Small intestine (tissue), 7 donors: ENCODE results near the gene BEST1. TPM values are rescaled to one million over a fixed set of nuclear protein-coding genes. Genes with fewer than 3 reads are reported as not detected.
A peak's percentile ranks its signal among the peaks of the same experiment; 100 is the strongest.

Source experiments
- DNase-seq, 2 donors: peaks; one replicate each; pipeline versions ENCODE4 v3.0.0 to v3.0.0-alpha.2; 2013
- FAIRE-seq: peaks from 2 replicates; lab custom pipeline; 2012; peaks lifted over from hg19 to GRCh38; lab: Jason Lieb, UNC
- H3K27ac ChIP-seq, 3 donors: one replicate each; pipeline ENCODE4 v1.5.1; 2013; ENCODE audit warnings: low read length in 2 of 3, mild to moderate bottlenecking in 2 of 3, control low read depth in 1 of 3, inconsistent platforms in 1 of 3, low read depth in 1 of 3, moderate library complexity in 1 of 3
- H3K27me3 ChIP-seq, 3 donors: one replicate each; pipeline ENCODE4 v1.6.1; 2013; ENCODE audit warnings: low read length in 3 of 3, inconsistent platforms in 1 of 3; ENCODE audit not compliant: control insufficient read depth in 3 of 3, insufficient read depth in 3 of 3
- H3K36me3 ChIP-seq, 3 donors: one replicate each; pipeline ENCODE4 v1.6.1; 2013; ENCODE audit warnings: low read length in 3 of 3, inconsistent platforms in 1 of 3, low read depth in 1 of 3, mild to moderate bottlenecking in 1 of 3, moderate library complexity in 1 of 3; ENCODE audit not compliant: control insufficient read depth in 3 of 3, insufficient read depth in 2 of 3
- H3K4me1 ChIP-seq, 3 donors: one replicate each; pipeline ENCODE4 v1.6.1; 2013; ENCODE audit warnings: low read length in 2 of 3, inconsistent platforms in 1 of 3, low read depth in 1 of 3, mild to moderate bottlenecking in 1 of 3, moderate library complexity in 1 of 3; ENCODE audit not compliant: control insufficient read depth in 3 of 3, insufficient read depth in 2 of 3
- H3K4me3 ChIP-seq, 3 donors: one replicate each; pipeline ENCODE4 v1.5.1; 2013; ENCODE audit warnings: low read length in 3 of 3, control low read depth in 1 of 3, inconsistent platforms in 1 of 3, low read depth in 1 of 3, mild to moderate bottlenecking in 1 of 3, moderate library complexity in 1 of 3
- H3K9me3 ChIP-seq, 2 donors: one replicate each; pipeline ENCODE4 v1.6.1; 2013; ENCODE audit warnings: low read depth in 1 of 2, low read length in 1 of 2; ENCODE audit not compliant: control insufficient read depth in 2 of 2, insufficient read depth in 1 of 2
- WGBS, 3 donors: extraction: QIAGEN DNeasy Blood & Tissue Kit; methylation state at CpG; one replicate each; pipeline ENCODE4 v1.1.7; 2013; 5-methylcytosine and 5-hydroxymethylcytosine counted together
- polyA plus RNA-seq, 4 donors: library from polyadenylated mRNA; stranded (reverse) in 3 of 4; unstranded in 1 of 4; fragments of 200-250 nt in 3 of 4; fragments of 120-200 nt in 1 of 4; gene quantifications; one replicate each; pipeline versions ENCODE4 v1.2.1 to v1.2.3, GENCODE V29; 2013
- donor health status: healthy with polysubstance abuse.
- donor health status: control.
- donor health status: control.
- donor health status: Bipolar disorder and iron deficiency.
- donor health status: healthy.

Gene BEST1
- polyA plus RNA-seq, 4 donors, result 2.7 to 4.7 (median 3.9) TPM

DNA sequence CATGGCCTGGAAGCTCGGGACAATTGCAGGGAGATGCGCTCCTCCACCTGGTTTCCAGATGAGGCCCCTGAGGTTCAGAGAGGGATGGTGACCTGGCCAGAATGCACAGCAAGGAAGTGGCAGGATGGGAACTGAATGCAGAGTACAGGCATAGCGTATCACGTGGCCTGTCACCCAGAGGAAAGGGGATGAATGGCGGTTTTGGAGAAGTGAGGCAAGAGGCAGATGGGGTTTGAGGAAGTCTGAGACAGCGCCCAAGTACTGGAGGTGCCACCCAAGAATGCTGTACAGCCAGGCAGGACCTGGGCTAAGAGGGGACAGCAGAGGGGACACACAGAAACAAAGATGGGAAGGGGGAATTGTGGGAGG is 37.6 kb upstream of the BEST1 start:
- no peak for FAIRE-seq

DNA sequence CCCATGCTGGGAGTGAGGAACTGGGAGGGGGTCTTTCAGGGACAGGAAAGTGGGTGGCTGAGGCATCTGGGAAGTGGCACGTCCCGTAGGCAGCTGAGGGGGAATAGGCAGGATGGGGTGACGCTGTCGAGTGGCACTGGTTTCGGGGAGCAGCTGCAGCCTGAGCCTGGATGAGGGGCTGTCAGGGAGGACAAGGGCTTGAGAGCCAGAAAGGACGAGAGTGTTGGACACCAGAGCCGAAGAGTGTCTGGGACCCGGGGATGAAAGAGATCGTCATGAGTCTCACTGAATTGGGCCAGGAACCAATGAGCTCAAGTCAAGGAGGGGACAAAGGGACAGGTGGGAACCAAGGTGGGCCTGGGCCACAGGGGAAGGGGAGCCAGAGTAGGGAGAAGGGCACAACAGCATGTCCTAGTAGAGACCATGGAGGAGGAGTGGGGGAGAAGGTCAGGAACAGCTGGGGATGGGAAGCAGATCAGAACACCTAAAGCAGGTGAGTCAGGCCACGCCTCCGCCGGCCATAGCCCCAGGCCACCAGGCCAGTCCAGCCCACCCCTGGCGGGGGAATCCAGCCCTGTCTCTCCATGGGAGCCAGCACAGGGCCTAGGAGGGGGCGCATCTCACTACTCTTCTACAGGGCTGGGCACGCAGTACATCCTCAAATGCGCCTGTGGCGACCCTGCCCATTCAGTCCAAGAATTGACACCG is 37.0 kb upstream of the BEST1 start:
- Histone ChIP-seq H3K4me1 (peaks cover 0 to 19% (median 0%) of the 10 kb centered on the region in 3 donors), H3K27ac (no peak overlapping the region), H3K9me3 (no peaks in the 10 kb centered on the region), H3K4me3 (no peak overlapping the region), H3K36me3 (peaks cover 0 to 19% (median 0%) of the 10 kb centered on the region in 3 donors), H3K27me3 (peaks cover 0 to 14% (median 0%) of the 10 kb centered on the region in 3 donors)
- FAIRE-seq (no peak), DNase-seq (no peak)
- 79 to 85% (median 84%) methylated on average over 16 to 18 of the region's 18 CpGs for WGBS, 3 donors

More for the DNA sequence above, 37.6 kb upstream of the BEST1 start:
- Histone ChIP-seq H3K4me3 (no peak overlapping the region), H3K4me1 (peaks cover 0 to 13% (median 0%) of the 10 kb centered on the region in 3 donors), H3K27me3 (peaks cover 0 to 9% (median 0%) of the 10 kb centered on the region in 3 donors), H3K36me3 (peaks cover 0 to 25% (median 0%) of the 10 kb centered on the region in 3 donors), H3K27ac (no peak overlapping the region), H3K9me3 (no peaks in the 10 kb centered on the region)
- 76 to 79% (median 76%) methylated on average over 6 of the region's 6 CpGs for WGBS, 3 donors
- no peak for DNase-seq

DNA sequence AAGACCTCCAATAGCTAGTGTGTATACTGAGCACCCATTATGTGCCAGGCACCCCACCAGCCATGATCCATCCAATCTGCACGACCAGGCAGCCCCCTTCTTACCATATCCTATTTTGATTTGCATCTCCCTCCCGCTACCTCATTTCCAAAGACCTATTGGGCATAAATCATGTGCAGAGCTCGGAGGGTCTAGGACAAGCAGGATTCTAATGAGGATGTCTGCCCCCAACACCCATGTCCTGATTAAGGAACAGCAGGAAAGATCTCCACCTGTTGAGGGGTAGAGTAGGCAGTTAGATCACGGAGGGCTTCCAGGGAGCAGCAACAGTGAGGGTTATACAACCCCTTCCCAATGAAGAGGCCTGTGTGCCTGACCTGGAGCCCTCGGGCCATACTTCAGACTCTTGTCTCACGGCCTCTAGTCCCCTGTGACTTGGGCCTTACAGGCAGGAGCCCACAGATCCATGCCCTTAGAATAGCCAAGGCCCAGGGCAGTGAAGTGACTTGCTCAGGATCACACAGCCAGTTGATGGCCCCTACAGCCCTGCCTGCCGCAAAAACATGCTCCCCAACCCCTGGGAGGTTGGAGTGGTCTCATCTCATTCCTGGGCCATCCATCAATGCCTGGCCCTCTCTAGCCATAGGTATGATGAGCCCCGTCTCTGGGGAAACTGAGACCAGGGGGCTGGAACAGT is 36.3 kb upstream of the BEST1 start:
- H3K36me3 ChIP-seq, result peaks cover 0 to 16% (median 0%) of the 10 kb centered on the region in 3 donors

DNA sequence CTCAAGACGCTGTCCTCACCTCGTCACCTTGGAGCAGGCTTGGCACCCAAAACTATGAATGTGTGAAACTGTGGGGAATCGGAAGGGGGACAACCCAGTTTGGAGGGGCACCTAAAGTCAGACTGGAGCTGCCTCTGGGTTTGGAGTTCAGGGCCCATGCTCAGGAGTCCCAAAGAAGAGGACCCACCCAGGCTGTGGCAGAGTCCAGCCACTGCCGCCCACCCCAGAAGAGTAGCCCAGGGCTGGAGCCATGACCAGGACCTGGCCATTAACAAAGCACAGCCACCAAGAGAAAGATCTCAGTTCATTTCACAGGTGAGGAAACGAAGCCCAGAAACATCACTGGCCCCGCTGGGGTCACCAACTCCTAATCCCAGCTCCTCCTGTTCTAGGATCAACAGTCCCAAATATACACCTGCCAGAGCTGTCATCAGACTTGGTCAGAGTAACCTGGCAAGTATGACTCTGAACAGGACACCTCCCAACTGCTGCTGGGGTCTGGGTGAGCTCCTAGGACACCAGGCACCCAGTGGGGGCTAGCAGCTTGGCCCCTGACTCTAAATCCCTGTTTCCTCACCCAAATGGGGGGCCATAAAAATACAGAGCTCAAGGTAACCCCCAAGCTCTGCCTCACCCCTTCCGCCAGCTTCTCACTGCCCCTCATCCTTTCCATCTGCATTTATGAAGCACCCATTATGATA is 35.5 kb upstream of the BEST1 start:
- no peak for FAIRE-seq
- WGBS, 3 donors, result 79 to 84% (median 83%) methylated on average over 7 of the region's 7 CpGs
- DNase-seq, result no peak
- Histone ChIP-seq H3K36me3 (peaks cover 0 to 16% (median 0%) of the 10 kb centered on the region in 3 donors), H3K4me1 (peaks cover 0 to 21% (median 0%) of the 10 kb centered on the region in 3 donors), H3K27me3 (peaks cover 0 to 26% (median 0%) of the 10 kb centered on the region in 3 donors), H3K27ac (no peak overlapping the region), H3K4me3 (no peak overlapping the region), H3K9me3 (no peaks in the 10 kb centered on the region)

More for the DNA sequence above, 36.3 kb upstream of the BEST1 start:
- Histone ChIP-seq H3K27ac (no peak overlapping the region), H3K4me1 (peaks cover 0 to 20% (median 0%) of the 10 kb centered on the region in 3 donors), H3K9me3 (no peaks in the 10 kb centered on the region), H3K27me3 (peaks cover 0 to 20% (median 0%) of the 10 kb centered on the region in 3 donors), H3K4me3 (no peak overlapping the region)
- DNase-seq (no peak), FAIRE-seq (no peak)
- WGBS, 3 donors, result 78 to 81% (median 81%) methylated on average over 8 of the region's 8 CpGs

DNA sequence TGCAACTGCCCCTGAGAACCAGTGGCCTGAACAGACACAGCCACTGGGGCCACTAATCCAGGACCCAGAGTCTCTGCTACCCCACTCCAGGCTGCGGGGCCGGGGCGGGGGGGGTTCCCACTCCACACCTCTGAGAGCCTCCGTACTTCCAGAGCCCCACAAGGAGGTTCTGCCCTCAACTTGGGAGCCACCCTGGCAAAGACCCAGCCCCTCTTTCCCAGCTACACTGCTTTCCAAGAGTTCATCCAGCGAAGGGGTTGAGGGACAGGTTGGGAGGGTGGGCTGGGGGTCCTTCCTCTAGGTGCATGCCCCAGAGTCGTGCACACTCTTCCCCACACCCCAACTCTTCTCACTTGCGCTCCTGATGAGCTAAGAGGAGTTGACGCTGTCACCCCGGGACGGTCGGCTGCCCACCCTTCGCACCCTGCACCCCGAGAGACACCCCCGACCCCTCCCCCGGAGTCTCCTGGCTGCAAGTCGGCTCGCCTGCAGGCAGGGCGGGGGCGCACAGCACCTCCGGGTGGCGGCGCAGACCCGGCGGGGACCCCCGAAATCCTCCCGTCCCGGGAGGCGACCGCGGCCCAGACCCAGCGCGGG is 33.3 kb upstream of the BEST1 start:
- H3K27ac ChIP-seq, result no peak overlapping the region
- H3K27me3 ChIP-seq, result peaks cover 0 to 26% (median 0%) of the 10 kb centered on the region in 3 donors
- H3K4me3 ChIP-seq, result peak overlapping the region in 2 of 3 donors; percentile 53 to 54
- H3K9me3 ChIP-seq, result no peaks in the 10 kb centered on the region
- H3K4me1 ChIP-seq, result peaks cover 0 to 39% (median 0%) of the 10 kb centered on the region in 3 donors
- DNase-seq, result no peak
- WGBS, 3 donors, result 7 to 10% (median 7%) methylated on average over 23 to 32 of the region's 32 CpGs
- FAIRE-seq, result no peak
- H3K36me3 ChIP-seq, result peaks cover 0 to 8% (median 0%) of the 10 kb centered on the region in 3 donors

DNA sequence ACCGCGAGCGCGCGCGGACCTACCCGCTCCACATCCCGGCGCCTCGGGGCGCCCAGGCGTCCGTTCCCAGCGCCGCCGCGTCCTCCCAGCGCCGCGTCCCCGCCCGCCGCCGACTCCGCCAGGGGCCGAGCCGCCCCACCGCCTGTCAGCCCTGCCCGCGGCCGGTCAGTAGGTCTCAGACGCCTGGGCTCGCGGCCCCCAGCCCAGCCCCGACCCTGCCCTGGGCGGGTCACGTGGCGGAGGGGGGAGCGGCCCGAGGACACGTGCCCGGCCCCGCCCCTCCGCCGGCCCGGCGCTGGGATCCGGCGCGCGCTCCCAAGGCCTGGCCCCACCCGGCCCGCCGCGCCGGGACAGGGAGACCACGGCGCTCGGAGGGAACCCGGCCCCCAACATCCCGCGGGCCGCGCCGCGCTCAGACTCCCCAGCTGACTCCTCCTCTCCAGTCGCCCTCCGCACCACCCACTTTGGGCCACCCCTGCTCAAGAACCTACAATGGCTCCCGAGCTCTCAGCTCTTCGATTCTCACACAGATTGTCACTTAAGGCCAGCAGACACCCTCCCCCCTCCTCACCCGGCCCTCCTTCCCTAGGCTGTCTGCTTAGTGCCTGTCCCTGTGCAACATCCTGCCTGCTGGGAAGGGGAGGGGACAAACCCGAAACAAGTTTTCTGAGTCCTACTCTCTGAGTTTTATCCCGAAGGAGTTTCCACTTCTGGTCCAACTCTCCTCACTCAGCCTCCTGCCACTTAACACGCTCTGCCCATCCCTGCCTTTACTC is 32.6 kb upstream of the BEST1 start, which contains the start of gene RAB3IL1:
TSS of gene RAB3IL1 (minus strand) at position 233 of the 776 bp plus-strand sequence. CDS start at position 34, 199 bp downstream.
- Histone ChIP-seq H3K27me3 (peaks cover 0 to 26% (median 0%) of the 10 kb centered on the region in 3 donors), H3K36me3 (peaks cover 0 to 4% (median 0%) of the 10 kb centered on the region in 3 donors), H3K4me3 (peak within 1 kb of the TSS in 2 of 3 donors; percentile 53 to 55), H3K27ac (peak within 1 kb of the TSS in 2 of 3 donors; percentile 14 to 65), H3K4me1 (peaks cover 0 to 42% (median 0%) of the 10 kb centered on the region in 3 donors), H3K9me3 (no peaks in the 10 kb centered on the region)
- peak; percentile 29 to 82 for DNase-seq
- 2 to 8% (median 5%) methylated on average over 19 to 74 of the region's 74 CpGs for WGBS, 3 donors
- no peak for FAIRE-seq

DNA sequence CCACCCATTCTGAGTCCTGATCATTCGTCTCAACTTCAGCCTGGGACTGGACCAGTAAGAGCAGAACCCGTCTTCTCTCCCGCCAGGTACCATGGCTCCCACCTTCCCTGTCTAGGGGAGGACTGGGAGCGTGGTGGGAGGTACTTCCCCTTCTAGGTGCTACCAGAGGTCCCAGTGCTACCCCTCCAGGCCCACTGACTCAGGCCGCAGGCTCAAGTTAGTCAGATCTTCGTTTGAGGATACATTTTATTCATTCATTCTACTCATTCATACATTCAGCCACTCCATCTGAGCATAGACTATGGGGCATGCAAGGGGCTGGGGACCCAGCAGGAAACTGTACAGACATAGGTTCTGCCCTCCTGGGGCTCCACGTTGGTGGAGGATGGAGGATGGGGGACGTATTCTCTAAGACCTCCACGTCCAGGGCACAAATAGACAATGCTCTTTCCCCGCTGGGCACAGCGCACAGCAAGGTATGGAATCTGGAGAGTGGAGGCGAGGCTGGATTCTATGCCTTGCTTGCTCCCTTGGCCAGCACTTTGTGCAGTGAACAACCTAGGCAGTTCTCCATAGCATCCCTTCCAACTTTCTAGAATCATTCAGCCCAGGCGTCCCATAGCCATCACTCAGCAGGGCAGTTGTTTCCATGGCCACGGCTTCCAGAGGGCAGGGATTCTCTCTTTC is 31.8 kb upstream of the BEST1 start:
- Histone ChIP-seq H3K4me3 (peak overlapping the region in 1 of 3 donors; percentile 55), H3K36me3 (peaks cover 0 to under 1% (median 0%) of the 10 kb centered on the region in 3 donors), H3K9me3 (no peaks in the 10 kb centered on the region), H3K27ac (peak overlapping the region in 1 of 3 donors; percentile 65), H3K4me1 (peaks cover 0 to 51% (median 0%) of the 10 kb centered on the region in 3 donors), H3K27me3 (peaks cover 0 to 26% (median 0%) of the 10 kb centered on the region in 3 donors)
- 72 to 79% (median 76%) methylated on average over 14 of the region's 14 CpGs for WGBS, 3 donors
- DNase-seq (no peak), FAIRE-seq (no peak)
